Fibroblast of mammary gland (primary cell): ENCODE measurements around the gene OR5B21.

Source experiments
- DNase-seq: peaks from one replicate; pipeline ENCODE4 v3.0.0-alpha.2; 2010; ENCODE audit warnings: low read depth
- H3K4me3 ChIP-seq: 2 replicates; pipeline ENCODE4 v1.5.1; 2011; ENCODE audit warnings: low read depth, mild to moderate bottlenecking, low read length, moderate library complexity; ENCODE audit not compliant: control insufficient read depth
- CTCF ChIP-seq: conservative IDR thresholded peaks from 2 replicates; pipeline ENCODE4 v1.5.1; 2011; ENCODE audit warnings: low read depth, low read length, inconsistent platforms; ENCODE audit not compliant: control insufficient read depth, insufficient read depth

OR5B21 gene

GRCh38 chr11:58508005-58508404, at the start of gene OR5B21:
TSS of gene OR5B21 (minus strand) at chr11:58508105. CDS start at chr11:58508105, 0 bp downstream.
- TF ChIP-seq CTCF = no peak
- no peak for DNase-seq
- H3K4me3 ChIP-seq = no peak within 1 kb of the TSS

GRCh38 chr11:58549644-58550043, 41.7 kb upstream of the OR5B21 start:
- no peak for DNase-seq
- TF ChIP-seq CTCF = no peak
- H3K4me3 ChIP-seq = no peak overlapping the region

GRCh38 chr11:58546841-58547240, 38.9 kb upstream of the OR5B21 start:
- no peak for TF ChIP-seq CTCF
- no peak overlapping the region for H3K4me3 ChIP-seq

GRCh38 chr11:58531865-58532341, 24.0 kb upstream of the OR5B21 start:
- no peak for TF ChIP-seq CTCF
- H3K4me3 ChIP-seq = no peak overlapping the region
- no peak for DNase-seq

More at GRCh38 chr11:58546841-58547240, 38.9 kb upstream of the OR5B21 start:
- no peak for DNase-seq

GRCh38 chr11:58530236-58530635, 22.3 kb upstream of the OR5B21 start:
- TF ChIP-seq CTCF = no peak
- no peak for DNase-seq
- H3K4me3 ChIP-seq = no peak overlapping the region

GRCh38 chr11:58527429-58527828, 19.5 kb upstream of the OR5B21 start:
- TF ChIP-seq CTCF = no peak
- no peak for DNase-seq
- H3K4me3 ChIP-seq = no peak overlapping the region

GRCh38 chr11:58526721-58527120, 18.8 kb upstream of the OR5B21 start:
- no peak for DNase-seq
- H3K4me3 ChIP-seq = no peak overlapping the region
- no peak for TF ChIP-seq CTCF
